ENCODE results near the gene TNN. TPM values are rescaled to one million over a fixed set of nuclear protein-coding genes. Genes with fewer than 3 reads are reported as not detected.
"Not testable (repeated sequence)": the region's sequence is repeated elsewhere in the genome, so short reads cannot be mapped to it uniquely, and the experiment has no call there.

TNN gene, protein sequence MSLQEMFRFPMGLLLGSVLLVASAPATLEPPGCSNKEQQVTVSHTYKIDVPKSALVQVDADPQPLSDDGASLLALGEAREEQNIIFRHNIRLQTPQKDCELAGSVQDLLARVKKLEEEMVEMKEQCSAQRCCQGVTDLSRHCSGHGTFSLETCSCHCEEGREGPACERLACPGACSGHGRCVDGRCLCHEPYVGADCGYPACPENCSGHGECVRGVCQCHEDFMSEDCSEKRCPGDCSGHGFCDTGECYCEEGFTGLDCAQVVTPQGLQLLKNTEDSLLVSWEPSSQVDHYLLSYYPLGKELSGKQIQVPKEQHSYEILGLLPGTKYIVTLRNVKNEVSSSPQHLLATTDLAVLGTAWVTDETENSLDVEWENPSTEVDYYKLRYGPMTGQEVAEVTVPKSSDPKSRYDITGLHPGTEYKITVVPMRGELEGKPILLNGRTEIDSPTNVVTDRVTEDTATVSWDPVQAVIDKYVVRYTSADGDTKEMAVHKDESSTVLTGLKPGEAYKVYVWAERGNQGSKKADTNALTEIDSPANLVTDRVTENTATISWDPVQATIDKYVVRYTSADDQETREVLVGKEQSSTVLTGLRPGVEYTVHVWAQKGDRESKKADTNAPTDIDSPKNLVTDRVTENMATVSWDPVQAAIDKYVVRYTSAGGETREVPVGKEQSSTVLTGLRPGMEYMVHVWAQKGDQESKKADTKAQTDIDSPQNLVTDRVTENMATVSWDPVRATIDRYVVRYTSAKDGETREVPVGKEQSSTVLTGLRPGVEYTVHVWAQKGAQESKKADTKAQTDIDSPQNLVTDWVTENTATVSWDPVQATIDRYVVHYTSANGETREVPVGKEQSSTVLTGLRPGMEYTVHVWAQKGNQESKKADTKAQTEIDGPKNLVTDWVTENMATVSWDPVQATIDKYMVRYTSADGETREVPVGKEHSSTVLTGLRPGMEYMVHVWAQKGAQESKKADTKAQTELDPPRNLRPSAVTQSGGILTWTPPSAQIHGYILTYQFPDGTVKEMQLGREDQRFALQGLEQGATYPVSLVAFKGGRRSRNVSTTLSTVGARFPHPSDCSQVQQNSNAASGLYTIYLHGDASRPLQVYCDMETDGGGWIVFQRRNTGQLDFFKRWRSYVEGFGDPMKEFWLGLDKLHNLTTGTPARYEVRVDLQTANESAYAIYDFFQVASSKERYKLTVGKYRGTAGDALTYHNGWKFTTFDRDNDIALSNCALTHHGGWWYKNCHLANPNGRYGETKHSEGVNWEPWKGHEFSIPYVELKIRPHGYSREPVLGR (N-terminal part only)
- polyA plus RNA-seq (ENCODE audit: insufficient read depth in 1 of 5, insufficient read length in 5 of 5, low replicate concordance in 1 of 5), result 1 to 10 TPM; 1.4 to 2.9 (median 2.3) TPM
- long read RNA-seq, donor 1, result 0 reads
- long read RNA-seq, donor 2, result 0 reads
- long read RNA-seq, donor 3, result 0 reads
- long read RNA-seq, donor 4, result 0 reads
- long read RNA-seq, donor 5, result 0 reads
- long read RNA-seq, donor 6, result 0 reads
- long read RNA-seq, donor 7, result 0 reads
- long read RNA-seq, donor 8, result 0 reads

DNA sequence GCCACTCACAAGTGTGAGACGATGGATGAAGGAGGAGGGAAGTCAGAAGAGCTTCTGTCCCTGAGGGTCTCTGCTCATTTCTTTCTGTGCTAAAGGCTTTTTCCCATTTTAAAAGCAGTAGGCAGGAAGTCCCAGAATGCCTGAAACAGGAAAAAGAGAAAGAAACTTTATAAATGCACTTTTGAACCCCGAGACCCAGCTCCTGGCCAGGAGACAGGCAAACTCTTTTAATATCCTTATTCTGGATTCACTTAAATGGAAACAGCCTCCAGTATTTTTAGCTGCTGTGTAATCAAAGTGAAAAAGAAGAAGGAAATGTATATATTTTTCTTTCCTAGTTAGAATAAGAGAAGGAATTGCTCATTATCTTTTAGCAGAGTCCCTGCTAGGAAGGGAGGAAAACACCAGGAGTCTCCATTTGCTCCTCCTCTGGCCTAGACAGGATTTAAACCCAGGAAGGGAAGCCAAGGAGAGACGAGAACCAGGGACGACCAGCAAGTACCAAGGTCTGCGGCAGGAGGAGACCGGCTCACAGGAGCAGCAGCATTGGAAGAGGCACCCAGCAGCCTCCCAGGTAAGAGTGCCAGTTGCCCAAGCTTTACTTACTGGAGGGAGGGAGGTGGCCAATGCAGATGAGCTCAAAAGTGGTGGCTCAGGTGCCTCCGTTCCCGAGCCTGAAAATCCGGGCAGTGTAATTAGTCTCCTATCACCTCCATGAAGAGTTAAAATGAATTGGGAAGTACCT is at the start of gene TNN:
Gene TNN, plus strand, starts transcription at position 472 of the 745 bp plus-strand sequence. CDS start 9,586 bp downstream, outside the sequence.
- no peak for DNase-seq

DNA sequence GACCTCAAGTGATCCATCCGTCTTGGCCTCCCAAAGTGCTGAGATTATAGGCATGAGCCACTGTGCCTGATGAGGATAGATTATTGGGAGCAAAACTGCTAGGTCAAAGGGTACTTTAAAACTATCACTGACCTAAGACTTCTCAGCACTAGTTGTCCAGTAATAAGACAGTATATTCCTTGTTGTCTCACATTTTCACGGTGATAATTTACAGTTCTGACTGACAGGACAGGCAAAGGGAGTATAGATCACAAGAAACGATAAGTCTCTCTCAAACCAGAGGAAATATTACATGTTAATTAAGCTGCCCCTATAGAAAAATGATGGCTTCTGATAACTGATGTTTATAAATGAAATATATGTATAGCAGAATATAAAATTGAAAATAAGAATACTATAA is 48.1 kb upstream of the TNN start:
- DNase-seq, result no peak

DNA sequence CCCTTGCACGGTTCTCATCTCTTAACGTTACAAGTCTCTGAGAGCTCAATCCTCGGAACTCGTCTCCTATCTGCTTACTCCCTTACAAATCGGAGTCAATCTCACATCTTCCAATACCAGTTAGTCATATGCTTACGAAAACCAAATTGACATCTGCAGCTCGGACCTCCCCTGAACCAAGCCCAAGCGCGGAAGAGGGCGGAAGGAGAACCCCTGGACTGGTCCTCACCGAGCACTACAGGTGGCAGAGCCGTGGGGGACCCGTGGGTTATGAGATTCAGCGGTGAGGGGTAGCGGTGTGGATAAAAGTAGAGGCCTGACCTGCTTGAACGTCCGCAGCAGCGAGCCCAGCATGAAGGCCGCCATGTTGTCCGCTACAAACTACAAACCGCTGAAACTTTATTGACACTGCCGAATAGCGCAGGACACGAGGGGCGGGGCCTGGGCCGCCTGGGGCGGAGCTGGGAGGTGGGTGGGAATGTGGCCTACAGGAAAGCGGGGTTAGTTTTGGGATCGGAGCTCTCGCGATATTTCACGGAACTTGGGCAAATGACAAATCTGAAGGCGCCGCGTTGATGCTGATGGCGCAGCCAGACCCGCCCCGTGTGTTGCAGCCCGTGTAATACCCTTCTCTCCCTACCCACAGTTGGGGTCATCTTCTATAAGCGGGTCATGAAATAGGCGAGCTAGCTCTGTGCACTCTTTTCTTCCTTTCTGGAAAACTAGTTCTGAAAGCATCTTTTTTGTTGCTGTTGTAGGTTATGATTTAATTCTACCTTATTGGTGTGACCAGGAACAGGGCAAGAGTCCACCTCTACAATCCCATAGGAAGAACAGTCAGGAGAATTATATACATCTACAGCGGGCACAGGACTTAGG is 44.4 kb upstream of the TNN start, which contains the start of gene MRPS14:
Gene MRPS14, minus strand, starts transcription at position 383 of the 879 bp plus-strand sequence. Its CDS starts 17 bp downstream, at position 366.
- DNase-seq, result peak; percentile 98

DNA sequence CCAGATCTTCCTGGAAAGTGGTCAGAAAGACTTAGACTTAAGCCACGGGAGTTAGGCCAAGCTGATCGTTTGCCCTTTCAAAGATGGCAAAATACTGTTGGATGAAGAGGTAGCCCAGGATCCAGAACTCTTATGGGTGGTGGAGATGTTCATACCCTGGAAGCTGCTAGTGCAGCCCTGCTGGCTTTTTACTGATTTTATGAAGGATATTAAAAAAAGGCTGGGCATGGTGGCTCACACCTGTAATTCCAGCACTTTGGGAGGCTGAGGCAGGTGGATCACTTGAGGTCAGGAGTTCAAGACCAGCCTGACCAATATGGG is 43.8 kb upstream of the TNN start:
- not testable (repeated sequence) for DNase-seq

DNA sequence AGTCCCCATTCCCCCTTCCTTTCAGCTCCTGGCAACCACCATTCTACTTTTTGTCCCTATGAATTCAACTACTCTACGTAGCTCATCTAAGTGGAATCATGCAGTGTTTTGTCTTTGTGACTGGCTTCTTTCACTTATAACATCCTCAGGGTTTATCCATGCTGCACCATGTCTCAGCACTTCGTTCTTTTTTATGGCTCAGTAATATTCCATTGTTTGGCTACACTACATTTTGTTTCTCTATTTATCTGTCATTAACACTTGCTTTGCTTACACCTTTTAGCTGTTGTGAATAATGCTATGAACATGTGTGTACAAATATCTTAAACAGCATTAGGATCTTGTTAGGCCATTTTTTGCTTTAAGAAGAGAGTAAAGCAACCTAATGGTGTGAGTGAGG is 42.9 kb upstream of the TNN start:
- DNase-seq, result no peak

DNA sequence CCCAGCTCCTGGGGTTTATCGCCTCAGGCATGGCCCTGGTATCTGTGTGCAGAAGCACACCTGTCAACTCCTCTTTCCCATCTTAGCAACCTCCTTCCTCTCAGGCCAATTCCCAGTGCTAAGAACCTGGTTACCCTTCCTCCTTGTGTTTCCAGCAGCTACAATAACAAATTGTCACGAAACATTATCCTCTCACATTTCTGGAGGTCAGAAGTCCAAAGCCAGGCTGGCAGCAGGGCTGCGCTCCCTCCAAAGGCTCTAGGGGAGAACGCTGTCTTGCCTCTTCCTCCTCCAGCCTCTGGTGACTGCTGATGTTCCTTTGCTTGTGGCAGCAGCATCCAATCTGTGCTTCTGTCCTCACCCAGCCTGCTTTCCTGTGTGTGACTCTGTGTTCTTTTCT is 33.7 kb upstream of the TNN start:
- DNase-seq, result no peak

DNA sequence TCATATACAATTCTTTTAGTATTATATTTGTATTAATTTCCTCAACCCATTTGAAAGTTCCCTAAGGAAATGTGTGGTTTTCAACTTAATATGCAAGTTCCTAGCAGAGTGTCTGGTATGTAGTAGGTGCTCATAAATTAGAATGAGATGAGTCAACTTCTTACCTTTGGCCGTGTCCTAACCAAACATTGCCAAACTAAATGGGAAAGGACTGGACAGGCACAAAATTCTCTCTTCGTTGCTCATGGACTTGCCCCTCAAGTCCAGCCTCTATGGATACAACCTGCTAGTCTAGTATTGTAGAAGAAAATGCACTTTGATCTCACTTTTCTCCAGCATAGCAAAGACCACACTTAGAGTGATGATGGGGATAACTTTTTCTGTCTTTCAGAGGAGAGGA is 32.9 kb upstream of the TNN start:
- DNase-seq, result no peak

DNA sequence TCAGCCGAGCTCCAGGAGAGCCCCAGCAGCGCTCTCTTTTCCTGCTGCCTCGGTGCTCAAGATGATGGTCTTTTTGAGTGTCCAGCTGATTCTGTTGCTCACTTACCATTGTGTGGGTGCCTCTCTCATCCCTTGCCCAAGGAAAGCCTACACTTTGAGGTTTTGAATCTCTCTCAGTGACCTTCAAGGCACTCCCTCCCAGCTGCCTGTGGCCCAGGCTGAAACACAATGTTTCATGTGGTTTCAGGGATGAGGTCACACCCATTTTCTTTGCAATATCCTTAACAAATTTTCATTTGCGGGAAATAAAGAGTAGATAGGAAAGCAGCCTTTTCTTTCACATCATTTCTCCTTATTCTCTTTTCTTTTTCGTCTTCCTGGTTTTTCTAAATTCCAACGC is 31.8 kb upstream of the TNN start:
- DNase-seq, result no peak

DNA sequence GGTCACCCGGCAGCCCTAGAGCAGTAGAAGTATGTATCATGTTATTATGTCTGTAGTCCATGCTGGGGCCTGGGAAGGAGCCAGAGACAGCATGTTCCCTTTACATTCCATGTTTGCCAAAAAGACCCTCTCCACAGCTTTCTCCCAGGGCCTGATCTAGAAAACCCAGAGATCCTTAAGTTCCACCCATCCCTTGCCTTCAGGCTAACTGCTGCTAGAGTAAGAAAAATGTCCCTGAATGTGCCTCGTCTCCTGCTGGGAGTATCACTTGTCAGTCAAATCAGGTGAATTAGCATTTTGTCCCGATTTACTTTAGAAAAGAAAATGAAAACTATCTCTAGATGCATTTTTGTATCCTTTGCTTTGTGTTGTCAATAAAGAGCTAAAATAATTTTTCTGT is 31.2 kb upstream of the TNN start:
- no peak for DNase-seq

DNA sequence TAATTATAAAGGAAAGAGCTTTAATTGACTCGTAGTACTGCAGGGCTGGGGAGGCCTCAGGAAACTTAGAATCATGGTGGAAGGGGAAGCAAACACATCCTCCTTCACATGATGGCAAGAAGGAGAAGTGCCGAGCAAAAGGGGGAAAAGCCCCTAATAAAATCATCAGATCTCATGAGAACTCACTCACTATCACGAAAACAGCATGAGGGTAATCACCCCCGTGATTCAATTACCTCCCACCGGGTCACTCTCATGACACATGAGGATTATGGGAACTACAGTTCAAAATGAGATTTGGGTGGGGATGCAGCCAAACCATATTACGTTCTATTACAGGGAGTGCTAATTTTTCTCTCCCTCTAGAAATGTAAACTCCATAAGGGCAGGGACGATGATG is 30.2 kb upstream of the TNN start:
- DNase-seq, result no peak

DNA sequence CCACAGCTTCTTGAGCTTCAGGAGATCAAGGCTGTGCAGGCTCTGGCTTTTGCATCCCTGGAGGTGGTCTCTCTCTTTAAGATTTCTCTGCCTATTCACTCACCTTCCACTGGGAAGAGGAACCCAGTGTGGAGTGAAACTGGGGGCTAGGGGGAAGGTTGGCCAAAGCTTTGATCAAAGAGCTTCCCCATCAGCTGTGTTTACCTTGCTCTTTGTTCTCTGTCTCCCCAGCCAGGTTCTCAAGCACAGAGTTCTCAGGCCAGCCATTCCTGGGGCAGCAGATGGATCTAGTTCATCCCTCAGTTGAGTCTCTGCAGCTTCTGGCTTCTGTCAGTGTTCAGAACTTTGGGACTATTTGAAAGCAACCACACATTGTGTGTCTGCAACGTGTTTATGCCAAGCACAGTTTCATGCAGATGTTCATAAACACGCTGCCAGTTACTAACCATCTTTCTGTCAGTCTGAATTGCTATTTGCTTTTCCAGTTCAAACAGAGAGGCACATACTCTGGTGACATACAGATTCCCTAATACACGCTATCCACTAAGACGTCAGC is 27.2 kb upstream of the TNN start:
- DNase-seq, result no peak

DNA sequence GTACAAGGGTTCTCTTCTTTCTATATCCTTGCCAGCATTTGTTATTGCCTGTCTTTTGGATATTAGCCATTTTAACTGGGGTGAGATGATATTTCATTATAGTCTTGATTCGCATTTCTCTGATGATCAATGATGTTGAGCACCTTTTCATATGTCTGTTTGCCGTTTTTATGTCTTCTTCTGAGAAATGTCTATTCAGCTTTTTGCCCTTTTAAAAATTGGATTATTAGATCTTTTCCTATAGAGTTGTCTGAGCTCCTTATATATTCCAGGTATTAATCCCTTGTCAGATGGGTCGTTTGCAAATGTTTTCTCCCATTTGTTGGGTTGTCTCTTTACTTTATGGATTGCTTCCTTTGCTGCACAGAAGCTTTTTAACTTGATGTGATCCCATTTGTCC is 25.0 kb upstream of the TNN start:
- DNase-seq, result no peak

DNA sequence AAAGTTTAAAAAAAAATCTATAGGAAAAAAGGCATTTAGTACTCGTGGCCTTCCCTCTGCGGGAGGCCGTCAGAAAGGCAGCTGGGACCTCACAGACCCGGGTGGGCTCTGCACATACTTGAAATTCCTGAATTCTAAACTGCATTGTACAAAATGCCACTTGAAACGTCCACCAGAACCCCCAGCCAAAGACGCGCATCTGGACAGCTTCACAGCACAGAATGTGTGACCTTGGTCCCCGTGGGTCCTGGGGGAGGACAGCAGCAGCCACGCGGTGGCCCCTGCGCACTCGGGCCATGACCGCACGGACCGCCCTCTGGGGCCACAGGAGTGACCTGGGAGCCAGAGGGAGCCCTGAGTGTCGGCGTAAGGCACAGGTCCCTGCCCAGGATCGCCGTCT is 23.8 kb upstream of the TNN start:
- no peak for DNase-seq

DNA sequence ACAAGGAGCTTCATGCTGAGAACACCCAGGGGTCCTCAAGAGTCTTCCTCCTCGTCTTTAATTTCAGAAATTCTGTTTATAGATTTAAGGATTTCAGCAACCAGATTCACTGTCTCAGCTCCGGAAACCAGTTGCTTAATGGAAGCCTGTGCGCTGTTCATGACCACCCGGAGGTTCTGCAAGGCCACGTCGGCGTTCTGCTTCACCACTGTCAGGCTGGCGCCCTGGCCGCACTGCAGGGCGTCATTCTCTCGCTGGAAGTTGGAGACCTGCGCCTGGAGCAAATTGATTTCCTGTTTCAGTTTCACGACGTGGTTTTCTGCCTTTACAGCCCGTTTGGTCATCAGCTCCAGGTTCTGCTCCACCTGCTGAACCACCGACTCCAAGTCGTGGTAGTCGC is 23.0 kb upstream of the TNN start:
- not testable (repeated sequence) for DNase-seq

DNA sequence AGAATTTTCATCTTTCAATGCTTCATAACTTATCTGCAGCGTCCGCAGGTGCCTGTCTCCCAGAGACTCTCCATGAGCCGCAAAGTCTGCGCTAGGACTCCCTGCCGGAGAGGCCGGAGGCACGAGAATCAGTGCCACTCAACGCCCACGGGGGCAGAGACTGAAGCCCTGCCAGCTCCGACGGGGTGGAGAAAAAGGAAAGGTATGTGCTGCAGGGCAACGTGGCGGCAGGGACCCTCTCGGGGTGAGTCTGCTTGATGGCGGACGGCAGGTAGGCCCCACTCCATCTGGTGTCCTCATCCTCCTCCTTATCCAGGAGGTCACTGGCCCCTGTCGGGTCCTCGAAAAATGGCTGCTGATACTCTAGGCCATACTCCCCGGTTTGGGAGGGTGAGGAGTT is 22.5 kb upstream of the TNN start:
- DNase-seq, result no peak

DNA sequence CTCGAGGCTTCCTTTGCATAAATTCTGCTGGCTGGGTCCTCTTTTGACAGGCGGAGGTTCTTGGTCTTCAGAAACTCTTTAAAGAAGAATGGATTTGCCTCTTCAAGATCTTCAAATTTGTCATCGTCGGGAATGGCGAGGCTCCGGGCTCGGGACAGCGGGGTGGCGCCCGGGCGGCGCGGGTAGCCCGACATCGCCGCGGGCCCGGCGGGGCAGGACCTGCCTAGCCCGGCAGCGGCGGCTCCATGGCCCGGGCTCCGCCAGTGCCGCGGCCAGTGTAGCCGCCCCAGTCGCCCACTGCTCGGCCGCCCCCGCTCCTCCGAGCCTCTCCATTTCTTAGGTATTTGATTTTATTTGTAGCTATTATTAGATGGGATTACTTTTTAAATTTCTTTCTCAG is 22.1 kb upstream of the TNN start:
- no peak for DNase-seq

DNA sequence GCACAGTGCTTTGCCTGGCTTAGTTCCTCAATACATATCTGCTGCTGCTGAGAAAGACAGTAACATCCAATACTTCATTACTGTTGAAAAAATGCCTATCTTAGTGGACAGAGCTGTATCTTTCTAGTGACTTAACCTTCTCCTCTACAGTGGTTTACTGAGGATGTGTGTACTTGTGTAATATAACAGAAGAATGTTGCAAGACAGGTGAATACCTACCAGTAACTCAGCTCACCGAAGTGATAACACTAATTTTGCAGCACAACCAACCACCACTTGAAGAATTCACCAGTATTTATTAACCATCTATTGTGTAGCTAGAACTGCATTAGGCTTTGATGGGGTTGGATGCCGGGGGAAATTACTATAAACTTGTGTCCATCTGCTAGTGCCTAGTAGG is 16.6 kb upstream of the TNN start:
- DNase-seq, result no peak

DNA sequence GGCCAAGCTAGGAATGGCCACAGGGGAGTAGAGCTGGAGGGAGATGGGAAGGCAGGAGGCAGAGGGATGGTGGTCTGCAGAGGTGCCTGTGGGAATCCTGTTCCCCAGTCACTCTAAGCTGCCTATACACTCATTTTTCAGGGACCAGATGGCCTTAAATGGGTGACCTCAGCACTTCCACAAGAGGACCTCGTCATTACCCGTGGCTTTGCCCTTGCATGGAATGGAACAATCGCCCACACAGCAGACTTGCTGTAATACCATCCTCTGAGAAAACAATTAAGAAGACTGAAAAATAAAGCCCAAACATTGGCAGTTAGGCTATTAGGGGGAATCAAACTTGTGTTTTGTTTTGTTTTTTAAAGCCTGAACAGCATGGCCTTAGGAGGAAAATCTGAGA is 12.9 kb upstream of the TNN start:
- no peak for DNase-seq

DNA sequence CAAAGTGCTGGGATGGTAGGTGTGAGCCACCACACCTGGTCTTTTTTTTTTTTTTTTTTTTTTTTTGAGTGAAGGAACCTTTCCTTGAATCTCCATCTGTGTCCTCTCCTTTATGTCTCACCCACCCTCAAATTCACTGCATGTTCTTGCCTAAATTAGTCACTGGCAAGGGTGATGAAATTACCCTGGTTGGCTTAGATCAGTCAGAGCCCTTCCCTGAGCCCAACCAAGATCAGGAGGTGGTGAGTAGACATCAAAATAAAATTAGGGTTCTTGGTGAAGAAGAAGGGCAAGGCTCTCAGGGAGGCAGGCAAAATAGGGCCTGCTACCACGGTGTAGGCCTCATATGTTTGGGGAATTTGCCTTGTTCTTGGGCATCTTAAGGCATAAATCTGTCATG is 5.3 kb upstream of the TNN start:
- no peak for DNase-seq

DNA sequence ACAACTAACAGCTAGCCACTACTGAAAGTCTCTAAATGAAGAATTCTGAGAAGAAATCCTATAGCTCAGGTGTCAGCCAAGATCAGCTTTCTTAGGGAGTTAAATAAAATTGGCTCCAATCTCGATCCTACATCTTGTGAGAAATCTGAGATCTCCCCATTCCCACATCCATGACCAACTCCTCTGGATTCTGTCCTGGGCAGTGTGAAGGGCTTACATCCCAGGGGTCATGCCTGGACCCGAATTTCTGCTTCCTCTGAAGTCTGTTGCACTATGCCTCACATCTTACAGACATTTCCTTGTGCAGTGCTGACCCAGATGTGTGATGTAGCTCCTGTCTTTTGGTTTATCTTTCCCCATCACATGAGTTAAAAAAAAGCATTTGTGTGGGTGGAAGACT is 4.8 kb upstream of the TNN start:
- no peak for DNase-seq

Data from right lung (tissue), 10 donors.